ENCODE results near the gene DQX1. TPM values are rescaled to one million over a fixed set of nuclear protein-coding genes. Genes with fewer than 3 reads are reported as not detected.

DQX1 gene
- total and polyA plus RNA-seq, 9 of the 15 experiments (the other 6 are each of a cell fraction or from before 2014, with no cell fraction given): 0.04 to 0.38 (median 0.18) TPM; not detected in 1

GRCh38 chr2:74503506-74504475 lies 22.2 kb downstream of the DQX1 start:
- ChIA-PET POLR2A (interaction anchor here (0.5 to 1.6 kb wide), 21 partner anchors 8 to 439 kb away, joined by 3 to 6 read pairs (median 3); partner anchors contain the start of genes AUP1, CCDC142, HTRA2 and TTC31), CTCF (ENCODE audit: low intra/inter-chr PET ratio) (no interaction called here)
- intact Hi-C loops (cut with micrococcal nuclease): loop anchor here (1.0 to 5.0 kb wide), 2 partner anchors 20 to 69 kb away; partner anchors contain the start of gene TTC31
- no peaks in the 10 kb centered on the region for H3K9me3 ChIP-seq (replicated peaks; ENCODE audit: control insufficient read depth, insufficient read depth, low read depth, low read length)
- peak; percentile 3 for ATAC-seq
- peaks cover 13% of the 10 kb centered on the region; the same call in 2 of the 3 replicates for H3K36me3 ChIP-seq (ENCODE audit: control insufficient read depth, insufficient read depth, low read length)
- peak overlapping the region; percentile 87 to 94 for H3K9ac ChIP-seq (ENCODE audit: insufficient read depth in 1 of 2, low read depth in 2 of 2, low read length in 2 of 2)
- H3K4me3 ChIP-seq: peak overlapping the region; percentile 40
- peak overlapping the region; percentile 95 for H3K4me2 ChIP-seq (ENCODE audit: insufficient read depth, low read length)
- no TSS peak for BruUV-seq (replicated peaks)
- in situ Hi-C loops (cut with MboI): no loop called here
- peaks cover 46% of the 10 kb centered on the region for H3K79me2 ChIP-seq (ENCODE audit: control insufficient read depth, insufficient read depth, low read length)
- peaks cover 36 to 69% of the 10 kb centered on the region in 2 experiments; a peak in 4 of 5 replicates for H3K4me1 ChIP-seq (replicated peaks in 1 of 2; ENCODE audit: control insufficient read depth in 2 of 2, insufficient read depth in 2 of 2, low read length in 2 of 2)
- peak overlapping the region; percentile 97 for H2AFZ ChIP-seq (ENCODE audit: low read depth, low read length)
- WGBS (ENCODE audit: insufficient coverage, low coverage, missing lambda C conversion rate): 1% methylated on average over 45 of the region's 45 CpGs
- H3K27ac ChIP-seq (ENCODE audit: extremely low read depth, low read depth, low read length): peak overlapping the region; percentile 79
- no peak for FAIRE-seq
- H3K27me3 ChIP-seq (ENCODE audit: control insufficient read depth in 2 of 2, insufficient read depth in 2 of 2, low read length in 2 of 2): no peaks in the 10 kb centered on the region
- peak in 3 of 4 experiments; percentile 31 to 62 (median 36) for DNase-seq (ENCODE audit: extremely low read depth in 1 of 4, low spot score in 3 of 4)
- H3K9me1 ChIP-seq (ENCODE audit: control insufficient read depth, insufficient read depth, low read length): no peaks in the 10 kb centered on the region
- H4K20me1 ChIP-seq (replicated peaks; ENCODE audit: control insufficient read depth, insufficient read depth, low read length): no peaks in the 10 kb centered on the region
- TF ChIP-seq ZBTB1 (CRISPR knock-in tag; IDR thresholded peaks at IDR 0.05; ENCODE audit: borderline replicate concordance, low read depth) (no peak; the same call in 1 of the 2 replicates), NCOA6 (IDR thresholded peaks at IDR 0.05) (no peak), HES1 (IDR thresholded peaks at IDR 0.05; ENCODE audit: low read depth) (0 out of 2 replicates have a peak, but pooled peaks have one; percentile 2), ZNF740 (CRISPR knock-in tag; IDR thresholded peaks at IDR 0.05) (0 out of 2 replicates have a peak, but pooled peaks have one; percentile 22), ZNF740 (tag; IDR thresholded peaks at IDR 0.05) (no peak), CBFB (CRISPR knock-in tag; IDR thresholded peaks at IDR 0.05) (0 out of 2 replicates have a peak, but pooled peaks have one; percentile 2), FOXO4 (CRISPR knock-in tag; IDR thresholded peaks at IDR 0.05) (0 out of 2 replicates have a peak, but pooled peaks have one; percentile 5), PCBP2 (IDR thresholded peaks at IDR 0.05; ENCODE audit: low read depth, low read length, poor library complexity, severe bottlenecking) (no peak), KDM1A (IDR thresholded peaks at IDR 0.05) (0 out of 4 replicates have a peak, but pooled peaks of 1 of the 2 experiments have one; percentile 7), JUND (IDR thresholded peaks at IDR 0.05; ENCODE audit: borderline replicate concordance, low read depth, low read length) (peak; percentile 8; the same call in 1 of the 2 replicates), JUND (tag; IDR thresholded peaks at IDR 0.05; ENCODE audit: borderline replicate concordance, low read depth, low read length) (no peak), IFI16 (CRISPR knock-in tag; IDR thresholded peaks at IDR 0.05) (no peak), GABPA (tag; conservative IDR thresholded peaks at IDR 0.05; ENCODE audit: low read depth) (peak; percentile 3; the same call in 1 of the 2 replicates), VEZF1 (CRISPR knock-in tag; IDR thresholded peaks at IDR 0.05) (peak; percentile 24; the same call in 1 of the 2 replicates), E2F3 (CRISPR knock-in tag; IDR thresholded peaks at IDR 0.05) (no peak)

Measured in K562 (cell line).